Natural killer cell (primary cell): Measurements from ENCODE around the gene CAV2. TPM values are rescaled to one million over a fixed set of nuclear protein-coding genes. Genes with fewer than 3 reads are reported as not detected.

Source experiments
- ATAC-seq, 3 donors: fragments of 150-1000 bp in 2 of 3; fragments of 200-7000 bp in 1 of 3; cut with Tn5 transposase; 1 replicate in 1 of 3; 2 replicates in 2 of 3; pipeline ENCODE4 v1.10.0; 2021; ENCODE audit warnings: mild to moderate bottlenecking in 2 of 3, moderate library complexity in 2 of 3
- DNase-seq, 2 donors: peaks; one replicate each; pipeline versions ENCODE4 v3.0.0 to v3.0.0-alpha.2; 2013 to 2021; ENCODE audit warnings: mixed read lengths in 1 of 2
- H3K27ac ChIP-seq: one replicate; pipeline ENCODE4 v1.5.1; 2013; ENCODE audit warnings: mild to moderate bottlenecking, low read length
- H3K27me3 ChIP-seq: one replicate; pipeline ENCODE4 v1.6.1; 2013; ENCODE audit warnings: low read length; ENCODE audit not compliant: control insufficient read depth, insufficient read depth
- H3K36me3 ChIP-seq: one replicate; pipeline ENCODE4 v1.6.1; 2013; ENCODE audit warnings: low read length; ENCODE audit not compliant: control insufficient read depth, insufficient read depth
- H3K4me1 ChIP-seq: one replicate; pipeline ENCODE4 v1.6.1; 2013; ENCODE audit warnings: low read length; ENCODE audit not compliant: control insufficient read depth, insufficient read depth
- H3K4me3 ChIP-seq: one replicate; pipeline ENCODE4 v1.5.1; 2013; ENCODE audit warnings: low read length
- H3K9me3 ChIP-seq: one replicate; pipeline ENCODE4 v1.6.1; 2013; ENCODE audit warnings: low read length; ENCODE audit not compliant: control insufficient read depth, insufficient read depth
- H3K27ac Mint-ChIP-seq, 2 donors: one replicate each; pipeline ENCODE4 v1.8.0; 2022; ENCODE audit warnings: mild to moderate bottlenecking in 2 of 2, mixed read lengths in 2 of 2, moderate library complexity in 1 of 2
- H3K27me3 Mint-ChIP-seq, 2 donors: one replicate each; pipeline ENCODE4 v1.8.0; 2022; ENCODE audit warnings: low read depth in 2 of 2, mixed read lengths in 2 of 2
- H3K36me3 Mint-ChIP-seq: one replicate; pipeline ENCODE4 v1.8.0; 2022; ENCODE audit warnings: mixed read lengths
- H3K4me1 Mint-ChIP-seq, 2 donors: one replicate each; pipeline ENCODE4 v1.8.0; 2022; ENCODE audit warnings: mixed read lengths in 2 of 2
- H3K4me3 Mint-ChIP-seq: one replicate; pipeline ENCODE4 v1.8.0; 2022; ENCODE audit warnings: mild to moderate bottlenecking, moderate library complexity, mixed read lengths
- H3K9me3 Mint-ChIP-seq, 2 donors: one replicate each; pipeline ENCODE4 v1.8.0; 2022; ENCODE audit warnings: mixed read lengths in 2 of 2
- CTCF ChIP-seq: fragments of 200-600 bp; IDR thresholded peaks from one replicate; pipeline ENCODE4 v1.8.0; 2022; ENCODE audit warnings: antibody characterized with exemption
- WGBS: methylation state at CpG from one replicate; pipeline ENCODE4 v1.1.7; 2013; ENCODE audit warnings: missing lambda C conversion rate; ENCODE audit not compliant: insufficient coverage; 5-methylcytosine and 5-hydroxymethylcytosine counted together
- intact Hi-C: fragments of 100-400 bp; cut with micrococcal nuclease; formaldehyde crosslinking; loops from one replicate; pipeline ENCODE4 v1.14.2; 2022
- total RNA-seq, 4 donors: library from RNA; stranded (reverse); fragments of 120-200 nt in 1 of 4; gene quantifications; one replicate each; pipeline versions ENCODE4 v1.2.3 to v1.2.4, GENCODE V29; 2013 to 2022

The CAV2 gene
- total RNA-seq, 3 donors from 2014 or later (not counting 1 experiment from before 2014, with no cell fraction given), result 1.9 TPM; not detected in 2

- ATAC-seq, result no peak
Measured at GRCh38 chr7:116496653-116497052, 2.9 kb upstream of the CAV2 start.

GRCh38 chr7:116497708-116498107, 1.8 kb upstream of the CAV2 start:
- H3K36me3 Mint-ChIP-seq, result no peaks in the 10 kb centered on the region
- H3K27me3 Mint-ChIP-seq, result peaks cover 31 to 56% of the 10 kb centered on the region in 2 donors
- DNase-seq (no peak), ATAC-seq (no peak)
- Histone ChIP-seq H3K4me1 (peaks cover 17% of the 10 kb centered on the region), H3K4me3 (no peak overlapping the region), H3K36me3 (no peaks in the 10 kb centered on the region), H3K27ac (no peak overlapping the region), H3K9me3 (no peaks in the 10 kb centered on the region), H3K27me3 (peaks cover 36% of the 10 kb centered on the region)
- peak overlapping the region; percentile 22 for H3K4me3 Mint-ChIP-seq
- no peaks in the 10 kb centered on the region for H3K9me3 Mint-ChIP-seq
- H3K4me1 Mint-ChIP-seq, result peaks cover 10 to 11% of the 10 kb centered on the region in 2 donors
- H3K27ac Mint-ChIP-seq, result no peak overlapping the region
- WGBS, result 77% methylated on average over 1 of the region's 1 CpG
- TF ChIP-seq CTCF, result no peak
- intact Hi-C loops, result no loop called here

More at GRCh38 chr7:116496653-116497052, 2.9 kb upstream of the CAV2 start:
- H3K9me3 Mint-ChIP-seq, result no peaks in the 10 kb centered on the region
- 80% methylated on average over 2 of the region's 6 CpGs for WGBS
- intact Hi-C loops, result no loop called here
- H3K27me3 Mint-ChIP-seq, result peaks cover 36 to 49% of the 10 kb centered on the region in 2 donors
- H3K36me3 Mint-ChIP-seq, result no peaks in the 10 kb centered on the region
- no peak overlapping the region for H3K27ac Mint-ChIP-seq
- no peaks in the 10 kb centered on the region for H3K9me3 ChIP-seq
- H3K4me3 Mint-ChIP-seq, result no peak overlapping the region
- peaks cover 10 to 11% of the 10 kb centered on the region in 2 donors for H3K4me1 Mint-ChIP-seq
- no peak overlapping the region for H3K27ac ChIP-seq
- H3K4me3 ChIP-seq, result no peak overlapping the region
- peaks cover 28% of the 10 kb centered on the region for H3K27me3 ChIP-seq
- no peak for DNase-seq
- H3K36me3 ChIP-seq, result no peaks in the 10 kb centered on the region
- no peak for TF ChIP-seq CTCF
- H3K4me1 ChIP-seq, result peaks cover 17% of the 10 kb centered on the region

GRCh38 chr7:116500078-116500853, 728 bp downstream of the CAV2 start:
- intact Hi-C loops, result no loop called here
- peak in 1 of 2 donors; percentile 52 for DNase-seq
- ATAC-seq, result peak in 2 of 3 donors; percentile 27 to 47
- Histone ChIP-seq H3K4me1 (peaks cover 17% of the 10 kb centered on the region), H3K4me3 (no peak overlapping the region), H3K27ac (no peak overlapping the region), H3K9me3 (no peaks in the 10 kb centered on the region), H3K27me3 (peaks cover 37% of the 10 kb centered on the region), H3K36me3 (no peaks in the 10 kb centered on the region)
- H3K36me3 Mint-ChIP-seq, result no peaks in the 10 kb centered on the region
- H3K9me3 Mint-ChIP-seq, result no peaks in the 10 kb centered on the region
- H3K4me1 Mint-ChIP-seq, result peaks cover 10 to 11% of the 10 kb centered on the region in 2 donors
- WGBS, result 8% methylated on average over 36 of the region's 36 CpGs
- H3K27ac Mint-ChIP-seq, result no peak overlapping the region
- peaks cover 40 to 71% of the 10 kb centered on the region in 2 donors for H3K27me3 Mint-ChIP-seq
- H3K4me3 Mint-ChIP-seq, result peak overlapping the region; percentile 72
- no peak for TF ChIP-seq CTCF
